ENCODE measurements around the gene DZANK1. TPM values are rescaled to one million over a fixed set of nuclear protein-coding genes. Genes with fewer than 3 reads are reported as not detected.

DZANK1 gene
- polyA plus RNA-seq, 1 of the 3 experiments (the other 2 are of a cell fraction) = 3.3 TPM

DNA sequence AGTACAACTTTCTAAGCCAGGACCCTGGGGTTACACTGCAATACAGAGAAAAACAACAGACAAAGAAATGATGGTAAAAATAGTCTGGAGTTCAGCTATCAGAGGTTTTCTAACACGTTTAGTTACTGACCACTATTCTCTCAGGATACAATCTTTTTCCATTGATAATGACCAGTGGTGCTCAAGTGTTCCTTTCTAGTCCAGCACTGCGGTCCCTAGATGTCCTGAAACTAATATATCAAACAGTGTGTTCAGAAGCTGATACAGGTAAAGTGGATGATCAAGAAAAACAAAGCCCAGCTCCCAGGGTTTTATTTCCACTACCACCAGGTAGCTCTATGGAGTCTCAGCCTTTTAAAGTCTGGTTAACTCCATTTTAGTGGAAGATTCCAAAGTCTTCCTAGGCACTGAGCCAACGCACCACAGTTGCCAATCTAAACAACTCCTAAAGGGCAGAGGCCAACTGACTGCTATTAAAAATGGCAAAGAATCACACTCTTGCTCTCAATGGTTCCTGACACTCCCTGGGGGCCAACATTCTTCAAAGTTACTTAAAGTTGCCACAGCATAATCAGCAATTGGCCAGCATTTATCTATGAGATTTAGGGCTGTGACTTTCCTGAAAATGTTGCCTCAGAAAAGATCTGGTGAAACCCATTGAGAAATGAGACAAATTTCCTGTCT lies 38.2 kb downstream of the DZANK1 start:
- no peaks in the 10 kb centered on the region for H3K9me2 ChIP-seq
- no peak for TF ChIP-seq FOXM1 (IDR thresholded peaks at IDR 0.05; ENCODE audit: low read depth)
- no peak for TF ChIP-seq GABPA (IDR thresholded peaks at IDR 0.05; ENCODE audit: low read depth)
- no peak for TF ChIP-seq NFIC (IDR thresholded peaks at IDR 0.05; ENCODE audit: borderline replicate concordance)
- TF ChIP-seq JUND (IDR thresholded peaks at IDR 0.05) = no peak
- TF ChIP-seq, protein P1, sequence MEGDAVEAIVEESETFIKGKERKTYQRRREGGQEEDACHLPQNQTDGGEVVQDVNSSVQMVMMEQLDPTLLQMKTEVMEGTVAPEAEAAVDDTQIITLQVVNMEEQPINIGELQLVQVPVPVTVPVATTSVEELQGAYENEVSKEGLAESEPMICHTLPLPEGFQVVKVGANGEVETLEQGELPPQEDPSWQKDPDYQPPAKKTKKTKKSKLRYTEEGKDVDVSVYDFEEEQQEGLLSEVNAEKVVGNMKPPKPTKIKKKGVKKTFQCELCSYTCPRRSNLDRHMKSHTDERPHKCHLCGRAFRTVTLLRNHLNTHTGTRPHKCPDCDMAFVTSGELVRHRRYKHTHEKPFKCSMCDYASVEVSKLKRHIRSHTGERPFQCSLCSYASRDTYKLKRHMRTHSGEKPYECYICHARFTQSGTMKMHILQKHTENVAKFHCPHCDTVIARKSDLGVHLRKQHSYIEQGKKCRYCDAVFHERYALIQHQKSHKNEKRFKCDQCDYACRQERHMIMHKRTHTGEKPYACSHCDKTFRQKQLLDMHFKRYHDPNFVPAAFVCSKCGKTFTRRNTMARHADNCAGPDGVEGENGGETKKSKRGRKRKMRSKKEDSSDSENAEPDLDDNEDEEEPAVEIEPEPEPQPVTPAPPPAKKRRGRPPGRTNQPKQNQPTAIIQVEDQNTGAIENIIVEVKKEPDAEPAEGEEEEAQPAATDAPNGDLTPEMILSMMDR (IDR thresholded peaks at IDR 0.05) = no peak
- no peak for TF ChIP-seq FOXJ3 (CRISPR knock-in tag; IDR thresholded peaks at IDR 0.05)
- no peak for TF ChIP-seq NRF1 (IDR thresholded peaks at IDR 0.05; ENCODE audit: low read depth, low read length)
- no peak for TF ChIP-seq RAD21 (IDR thresholded peaks at IDR 0.05; ENCODE audit: low read length)
- TF ChIP-seq MXI1 (IDR thresholded peaks at IDR 0.05; ENCODE audit: low read depth, low read length) = no peak
- H3K9me3 ChIP-seq = no peaks in the 10 kb centered on the region
- no peak overlapping the region for H3K9ac ChIP-seq
- H3K4me1 ChIP-seq (ENCODE audit: control insufficient read depth in 1 of 2, insufficient read depth in 2 of 2, low read depth in 1 of 2, low read length in 1 of 2) = peaks cover 0 to 4% of the 10 kb centered on the region in 2 experiments; a peak in 1 of 4 replicates
- no peak for DNase-seq
- H3K27me3 ChIP-seq (ENCODE audit: insufficient read depth) = no peaks in the 10 kb centered on the region
- H2AFZ ChIP-seq (ENCODE audit: low read depth) = no peak overlapping the region
- no peaks in the 10 kb centered on the region for H4K20me1 ChIP-seq (ENCODE audit: insufficient read depth)
- no peaks in the 10 kb centered on the region for H3K79me2 ChIP-seq (ENCODE audit: insufficient read depth)
- H3K4me2 ChIP-seq = no peak overlapping the region
- no peaks in the 10 kb centered on the region for H3F3A ChIP-seq (replicated peaks; ENCODE audit: insufficient read depth)
- H3K36me3 ChIP-seq (replicated peaks in 1 of 2; ENCODE audit: control insufficient read depth in 1 of 2, insufficient read depth in 2 of 2, low read length in 1 of 2) = peaks cover 3 to 5% of the 10 kb centered on the region in 2 experiments
- H3K27ac ChIP-seq (ENCODE audit: low read depth in 2 of 2, low read length in 1 of 2) = no peak overlapping the region
- H3K4me3 ChIP-seq (ENCODE audit: low read depth in 2 of 2, low read length in 1 of 2) = no peak overlapping the region
- WGBS (ENCODE audit: low lambda C conversion rate) = 84% methylated on average over 3 of the region's 3 CpGs
- ChIA-PET POLR2A (no interaction called here), CTCF (no interaction called here)

DNA sequence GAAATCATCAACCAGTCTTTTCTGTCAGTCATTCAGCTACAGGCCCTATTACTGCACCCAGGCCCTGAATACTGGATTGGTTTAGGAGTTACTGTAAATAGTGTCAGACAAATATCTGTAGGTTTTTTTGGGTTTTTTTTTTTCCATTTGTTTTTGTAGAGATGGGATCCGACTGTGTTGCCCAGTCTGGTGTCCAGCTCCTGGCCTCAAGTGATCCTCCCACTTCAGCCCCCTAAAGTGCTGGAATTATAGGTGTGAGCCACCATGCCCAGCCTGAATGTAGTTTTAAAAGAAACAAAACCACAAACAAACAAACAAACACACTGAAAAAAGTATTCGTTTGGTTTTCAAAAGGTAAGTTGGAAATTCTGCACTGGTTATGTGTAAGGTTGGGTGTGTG lies 39.6 kb downstream of the DZANK1 start:
- Histone ChIP-seq H3K27me3 (ENCODE audit: insufficient read depth) (no peaks in the 10 kb centered on the region), H3K9me3 (no peaks in the 10 kb centered on the region), H3K9me2 (no peaks in the 10 kb centered on the region), H4K20me1 (ENCODE audit: insufficient read depth) (no peaks in the 10 kb centered on the region), H3K9ac (no peak overlapping the region), H3K4me1 (ENCODE audit: control insufficient read depth in 1 of 2, insufficient read depth in 2 of 2, low read depth in 1 of 2, low read length in 1 of 2) (peaks cover 0 to 4% of the 10 kb centered on the region in 2 experiments; a peak in 1 of 4 replicates), H3K36me3 (replicated peaks in 1 of 2; ENCODE audit: control insufficient read depth in 1 of 2, insufficient read depth in 2 of 2, low read length in 1 of 2) (peaks cover 6 to 11% of the 10 kb centered on the region in 2 experiments), H3F3A (replicated peaks; ENCODE audit: insufficient read depth) (no peaks in the 10 kb centered on the region), H3K79me2 (ENCODE audit: insufficient read depth) (no peaks in the 10 kb centered on the region), H3K27ac (ENCODE audit: low read depth in 2 of 2, low read length in 1 of 2) (no peak overlapping the region), H2AFZ (ENCODE audit: low read depth) (no peak overlapping the region), H3K4me2 (no peak overlapping the region), H3K4me3 (ENCODE audit: low read depth in 2 of 2, low read length in 1 of 2) (no peak overlapping the region)
- 89% methylated on average over 2 of the region's 2 CpGs for WGBS (ENCODE audit: low lambda C conversion rate)
- TF ChIP-seq FOXM1 (IDR thresholded peaks at IDR 0.05; ENCODE audit: low read depth) = no peak
- TF ChIP-seq EP300 (IDR thresholded peaks at IDR 0.05; ENCODE audit: borderline replicate concordance in 1 of 2, low read depth in 1 of 2, low read length in 1 of 2) = no peak
- TF ChIP-seq, protein P1 (IDR thresholded peaks at IDR 0.05) = no peak
- no peak for TF ChIP-seq NFIC (IDR thresholded peaks at IDR 0.05; ENCODE audit: borderline replicate concordance)
- TF ChIP-seq NRF1 (IDR thresholded peaks at IDR 0.05; ENCODE audit: low read depth, low read length) = no peak
- no peak for TF ChIP-seq GABPA (IDR thresholded peaks at IDR 0.05; ENCODE audit: low read depth)
- TF ChIP-seq FOSL2 (IDR thresholded peaks at IDR 0.05; ENCODE audit: borderline replicate concordance, low read depth) = no peak
- no peak for TF ChIP-seq ELF1 (IDR thresholded peaks at IDR 0.05)
- TF ChIP-seq, protein P2, sequence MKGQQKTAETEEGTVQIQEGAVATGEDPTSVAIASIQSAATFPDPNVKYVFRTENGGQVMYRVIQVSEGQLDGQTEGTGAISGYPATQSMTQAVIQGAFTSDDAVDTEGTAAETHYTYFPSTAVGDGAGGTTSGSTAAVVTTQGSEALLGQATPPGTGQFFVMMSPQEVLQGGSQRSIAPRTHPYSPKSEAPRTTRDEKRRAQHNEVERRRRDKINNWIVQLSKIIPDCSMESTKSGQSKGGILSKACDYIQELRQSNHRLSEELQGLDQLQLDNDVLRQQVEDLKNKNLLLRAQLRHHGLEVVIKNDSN (IDR thresholded peaks at IDR 0.05; ENCODE audit: borderline replicate concordance, low read depth) = no peak
- no peak for TF ChIP-seq TCF12 (IDR thresholded peaks at IDR 0.05)
- TF ChIP-seq, protein P3, sequence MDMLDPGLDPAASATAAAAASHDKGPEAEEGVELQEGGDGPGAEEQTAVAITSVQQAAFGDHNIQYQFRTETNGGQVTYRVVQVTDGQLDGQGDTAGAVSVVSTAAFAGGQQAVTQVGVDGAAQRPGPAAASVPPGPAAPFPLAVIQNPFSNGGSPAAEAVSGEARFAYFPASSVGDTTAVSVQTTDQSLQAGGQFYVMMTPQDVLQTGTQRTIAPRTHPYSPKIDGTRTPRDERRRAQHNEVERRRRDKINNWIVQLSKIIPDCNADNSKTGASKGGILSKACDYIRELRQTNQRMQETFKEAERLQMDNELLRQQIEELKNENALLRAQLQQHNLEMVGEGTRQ (IDR thresholded peaks at IDR 0.05; ENCODE audit: borderline replicate concordance, low read depth, low read length) = no peak
- no peak for TF ChIP-seq MXI1 (IDR thresholded peaks at IDR 0.05; ENCODE audit: low read depth, low read length)
- TF ChIP-seq, protein P4, sequence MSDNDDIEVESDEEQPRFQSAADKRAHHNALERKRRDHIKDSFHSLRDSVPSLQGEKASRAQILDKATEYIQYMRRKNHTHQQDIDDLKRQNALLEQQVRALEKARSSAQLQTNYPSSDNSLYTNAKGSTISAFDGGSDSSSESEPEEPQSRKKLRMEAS (IDR thresholded peaks at IDR 0.05; ENCODE audit: low read depth) = no peak
- no peak for TF ChIP-seq GATA2 (CRISPR knock-in tag; IDR thresholded peaks at IDR 0.05)
- no peak for TF ChIP-seq MEF2A (IDR thresholded peaks at IDR 0.05; ENCODE audit: borderline replicate concordance, low read depth)
- no peak for TF ChIP-seq YY1 (IDR thresholded peaks at IDR 0.05; ENCODE audit: low read depth)
- ChIA-PET CTCF (no interaction called here), POLR2A (no interaction called here)
- no peak for DNase-seq

Measured in SK-N-SH (cell line).